HepG2 (cell line): Measurements from ENCODE around the gene HDGF. TPM values are rescaled to one million over a fixed set of nuclear protein-coding genes. Genes with fewer than 3 reads are reported as not detected.

Experiments
- BRD4 ChIP-seq: sonication (generic); formaldehyde crosslinking; IDR thresholded peaks from 2 replicates; pipeline ENCODE4 v1.4.0; 2020; ENCODE audit warnings: missing genetic modification reagents
- CTCF ChIP-seq: sonication (generic); formaldehyde crosslinking; IDR thresholded peaks from 2 replicates; pipeline ENCODE4 v1.5.0; 2020; ENCODE audit warnings: mild to moderate bottlenecking, missing genetic modification reagents, moderate library complexity
- ESRRA ChIP-seq: sonication (generic); formaldehyde crosslinking; IDR thresholded peaks from 2 replicates; pipeline ENCODE4 v1.5.1; 2020; ENCODE audit warnings: mild to moderate bottlenecking, low read depth, missing genetic modification reagents
- GABPB1 ChIP-seq: IDR thresholded peaks from 2 replicates; pipeline ENCODE4 v1.6.1; 2016; ENCODE audit warnings: mild to moderate bottlenecking, missing genetic modification reagents, moderate library complexity, missing compliant biosample characterization
- KLF6 ChIP-seq: IDR thresholded peaks from 2 replicates; pipeline ENCODE4 v1.8.0; 2016; ENCODE audit warnings: missing biosample characterization, missing genetic modification reagents
- PAXIP1 ChIP-seq: sonication (generic); formaldehyde crosslinking; conservative IDR thresholded peaks from 2 replicates; pipeline ENCODE4 v1.4.0; 2020; ENCODE audit warnings: mild to moderate bottlenecking, missing genetic modification reagents, moderate library complexity
- PCBP2 ChIP-seq: fragments of 200-400 bp; formaldehyde crosslinking; optimal IDR thresholded peaks from 2 replicates; pipeline ENCODE3; 2018; ENCODE audit warnings: low read length, low read depth; ENCODE audit not compliant: poor library complexity, severe bottlenecking
- PRDM15 ChIP-seq: sonication (generic); formaldehyde crosslinking; IDR thresholded peaks from 2 replicates; pipeline ENCODE4 v1.4.0; 2020; ENCODE audit warnings: missing genetic modification reagents
- TGIF2 ChIP-seq: IDR thresholded peaks from 2 replicates; pipeline ENCODE4 v1.6.1; 2016; ENCODE audit warnings: control low read depth, missing compliant biosample characterization
- TRIM22 ChIP-seq: fragments of 450-650 bp; IDR thresholded peaks from 2 replicates; pipeline ENCODE4 v1.6.1; 2017
- ZBTB20 ChIP-seq: sonication (generic); formaldehyde crosslinking; IDR thresholded peaks from 2 replicates; pipeline ENCODE4 v1.8.1; 2023; ENCODE audit warnings: missing genetic modification reagents, low read depth, mild to moderate bottlenecking, borderline replicate concordance
- ZHX1 ChIP-seq: sonication (generic); formaldehyde crosslinking; IDR thresholded peaks from 2 replicates; pipeline ENCODE4 v1.8.1; 2022; ENCODE audit warnings: low read depth, mild to moderate bottlenecking, missing genetic modification reagents
- polyA plus RNA-seq, 8 experiments: library from polyadenylated mRNA; depleted of rRNA in 3 of 8; stranded (reverse) in 7 of 8; unstranded in 1 of 8; fragments of >200 nt; fragmentation: Illumina TruSeq in 4 of 8; extraction: Trizol in 4 of 8; gene quantifications; 2 replicates each; pipeline versions ENCODE4 v1.2.1 to v1.2.3, GENCODE V29; 2011 to 2016; ENCODE audit warnings: low read depth in 4 of 8, missing spikeins in 1 of 8, mixed read lengths in 1 of 8; ENCODE audit not compliant: insufficient read depth in 1 of 8
- total RNA-seq, 5 experiments: library from RNA; depleted of rRNA; stranded (reverse); fragments of >200 nt; fragmentation: Illumina TruSeq; extraction: Trizol; gene quantifications; 2 replicates each; pipeline ENCODE4 v1.2.3, GENCODE V29; 2016; ENCODE audit warnings: low read depth in 1 of 5

Gene HDGF
- total and polyA plus RNA-seq, 2 of the 13 experiments (the other 11 are each of a cell fraction or from before 2014, with no cell fraction given) = 156 to 196 TPM

- TF ChIP-seq ZHX1 (peak; percentile 74; the same call in 1 of the 2 replicates), ESRRA (no peak), TRIM22 (no peak), BRD4 (CRISPR knock-in tag) (no peak), PCBP2 (no peak), ZBTB20 (CRISPR knock-in tag) (no peak), PRDM15 (CRISPR knock-in tag) (no peak), PAXIP1 (0 out of 2 replicates have a peak, but pooled peaks have one; percentile 31), CTCF (CRISPR knock-in tag) (peak; percentile 51), KLF6 (CRISPR knock-in tag) (peak; percentile 30; the same call in 1 of the 2 replicates), GABPB1 (CRISPR knock-in tag) (peak; percentile 85), TGIF2 (peak; percentile 81; the same call in 1 of the 2 replicates)
Measured at GRCh38 chr1:156746728-156747631, 4.5 kb downstream of the HDGF start (continued).
